ENCODE measurements around the gene AHDC1.

Gene AHDC1

GRCh38 chr1:27564710-27565649, 39.0 kb downstream of the AHDC1 start:
- no peaks in the 10 kb centered on the region for H3K4me1 ChIP-seq (ENCODE audit: insufficient read depth, low read length)
- no peak overlapping the region for H2AFZ ChIP-seq (ENCODE audit: low read depth, low read length)
- TF ChIP-seq EZH2 (IDR thresholded peaks at IDR 0.05; ENCODE audit: borderline replicate concordance, low read depth, low read length, severe bottlenecking) (no peak), CTCF (IDR thresholded peaks at IDR 0.05; ENCODE audit: borderline replicate concordance, extremely low read depth, low read length, poor library complexity, severe bottlenecking) (no peak)
- H3K4me3 ChIP-seq (ENCODE audit: low read depth in 1 of 2, low read length in 2 of 2) = no peak overlapping the region
- no peak for DNase-seq
- H3K36me3 ChIP-seq (ENCODE audit: insufficient read depth, low read length) = peaks cover 27% of the 10 kb centered on the region
- no peak overlapping the region for H3K9ac ChIP-seq (ENCODE audit: low read depth, low read length)
- 0 out of 2 replicates have a peak overlapping the region, but pooled peaks have one; percentile 30 for H3K27ac ChIP-seq (ENCODE audit: low read length)
- no peaks in the 10 kb centered on the region for H3K27me3 ChIP-seq (ENCODE audit: insufficient read depth, low read length, poor library complexity)
- no peaks in the 10 kb centered on the region for H3K9me3 ChIP-seq (ENCODE audit: insufficient read depth, low read length, severe bottlenecking)
- peaks cover 89% of the 10 kb centered on the region for H4K20me1 ChIP-seq (ENCODE audit: insufficient read depth, low read length)
- ATAC-seq (ENCODE audit: insufficient read depth, low read depth) = no peak
- H3K4me2 ChIP-seq (ENCODE audit: insufficient read depth, low read length) = no peak overlapping the region
- H3K79me2 ChIP-seq (ENCODE audit: insufficient read depth, low read length) = peaks cover 98% of the 10 kb centered on the region

GRCh38 chr1:27563591-27564471, 40.1 kb downstream of the AHDC1 start:
- peaks cover 35% of the 10 kb centered on the region for H3K36me3 ChIP-seq (ENCODE audit: insufficient read depth, low read length)
- DNase-seq = no peak
- no peaks in the 10 kb centered on the region for H3K9me3 ChIP-seq (ENCODE audit: insufficient read depth, low read length, severe bottlenecking)
- H3K27ac ChIP-seq (ENCODE audit: low read length) = 0 out of 2 replicates have a peak overlapping the region, but pooled peaks have one; percentile 36
- no peaks in the 10 kb centered on the region for H3K4me1 ChIP-seq (ENCODE audit: insufficient read depth, low read length)
- no peak overlapping the region for H3K4me3 ChIP-seq (ENCODE audit: low read depth in 1 of 2, low read length in 2 of 2)
- no peak overlapping the region for H2AFZ ChIP-seq (ENCODE audit: low read depth, low read length)
- peaks cover 86% of the 10 kb centered on the region for H4K20me1 ChIP-seq (ENCODE audit: insufficient read depth, low read length)
- H3K9ac ChIP-seq (ENCODE audit: low read depth, low read length) = no peak overlapping the region
- TF ChIP-seq EZH2 (IDR thresholded peaks at IDR 0.05; ENCODE audit: borderline replicate concordance, low read depth, low read length, severe bottlenecking) = no peak
- TF ChIP-seq CTCF (IDR thresholded peaks at IDR 0.05; ENCODE audit: borderline replicate concordance, extremely low read depth, low read length, poor library complexity, severe bottlenecking) = no peak
- ATAC-seq (ENCODE audit: insufficient read depth, low read depth) = no peak
- peaks cover 95% of the 10 kb centered on the region for H3K79me2 ChIP-seq (ENCODE audit: insufficient read depth, low read length)
- no peak overlapping the region for H3K4me2 ChIP-seq (ENCODE audit: insufficient read depth, low read length)
- H3K27me3 ChIP-seq (ENCODE audit: insufficient read depth, low read length, poor library complexity) = no peaks in the 10 kb centered on the region

GRCh38 chr1:27563341-27563590, 40.7 kb downstream of the AHDC1 start:
- ATAC-seq (ENCODE audit: insufficient read depth, low read depth) (no peak), DNase-seq (no peak)
- Histone ChIP-seq H3K4me3 (ENCODE audit: low read depth in 1 of 2, low read length in 2 of 2) (no peak overlapping the region), H3K9ac (ENCODE audit: low read depth, low read length) (no peak overlapping the region), H3K9me3 (ENCODE audit: insufficient read depth, low read length, severe bottlenecking) (no peaks in the 10 kb centered on the region), H4K20me1 (ENCODE audit: insufficient read depth, low read length) (peaks cover 88% of the 10 kb centered on the region), H3K36me3 (ENCODE audit: insufficient read depth, low read length) (peaks cover 41% of the 10 kb centered on the region), H3K4me2 (ENCODE audit: insufficient read depth, low read length) (no peak overlapping the region), H3K4me1 (ENCODE audit: insufficient read depth, low read length) (no peaks in the 10 kb centered on the region), H3K79me2 (ENCODE audit: insufficient read depth, low read length) (peaks cover 91% of the 10 kb centered on the region), H2AFZ (ENCODE audit: low read depth, low read length) (no peak overlapping the region), H3K27me3 (ENCODE audit: insufficient read depth, low read length, poor library complexity) (no peaks in the 10 kb centered on the region), H3K27ac (ENCODE audit: low read length) (no peak overlapping the region)
- TF ChIP-seq CTCF (IDR thresholded peaks at IDR 0.05; ENCODE audit: borderline replicate concordance, extremely low read depth, low read length, poor library complexity, severe bottlenecking) (no peak), EZH2 (IDR thresholded peaks at IDR 0.05; ENCODE audit: borderline replicate concordance, low read depth, low read length, severe bottlenecking) (no peak)
